ENCODE data around the gene IAPP. TPM values are rescaled to one million over a fixed set of nuclear protein-coding genes. Genes with fewer than 3 reads are reported as not detected.

The IAPP gene
- not detected in 2 replicates for total RNA-seq (2014; rRNA removed; shearing (Covaris generic))

GRCh38 chr12:21372602-21373001 lies at the start of gene IAPP:
Gene IAPP, plus strand, starts transcription at chr12:21372902. Its CDS starts 450 bp downstream, at chr12:21373352.

GRCh38 chr12:21334771-21335325 lies 37.9 kb upstream of the IAPP start, which contains the start of gene SLCO1A2:
Gene SLCO1A2, minus strand, starts transcription at chr12:21334917. Its CDS starts 270 bp downstream, at chr12:21334647.

Other genes starting within 250 kb of the IAPP start
- 0.24 TPM in 1 of 2 replicates, not detected in the other for gene SLCO1B1, start 241.7 kb upstream of the IAPP start, total RNA-seq (2014; rRNA removed; shearing (Covaris generic))
- gene SLCO1A2, start 38.0 kb upstream of the IAPP start, total RNA-seq (2014; rRNA removed; shearing (Covaris generic)) = 0.21 and 0.98 TPM in 2 replicates
- gene PYROXD1, start 64.8 kb downstream of the IAPP start, total RNA-seq (2014; rRNA removed; shearing (Covaris generic)) = 18.2 and 19.2 TPM in 2 replicates
- gene RECQL, start 128.7 kb downstream of the IAPP start, total RNA-seq (2014; rRNA removed; shearing (Covaris generic)) = 67.0 and 69.7 TPM in 2 replicates
- gene GOLT1B, start 128.9 kb downstream of the IAPP start, total RNA-seq (2014; rRNA removed; shearing (Covaris generic)) = 20.7 and 22.1 TPM in 2 replicates
- gene SPX, start 153.4 kb downstream of the IAPP start, total RNA-seq (2014; rRNA removed; shearing (Covaris generic)) = 1.2 and 2.4 TPM in 2 replicates
- gene GYS2, start 231.9 kb downstream of the IAPP start, total RNA-seq (2014; rRNA removed; shearing (Covaris generic)) = not detected in 2 replicates